Activated CD8-positive, alpha-beta memory T cell treated with anti-CD3 and anti-CD28 coated beads for 48 hours (primary cell): ENCODE results near the gene CCDC85B.
A peak's percentile ranks its signal among the peaks of the same experiment; 100 is the strongest.

ENCODE experiments used
- DNase-seq, 3 experiments: peaks; one replicate each; pipeline ENCODE4 v3.0.0-alpha.2; 2020; ENCODE audit warnings: low read depth in 2 of 3, low spot score in 2 of 3

The CCDC85B gene

GRCh38 chr11:65857500-65857852 lies 33.0 kb upstream of the CCDC85B start:
- DNase-seq = no peak

GRCh38 chr11:65857853-65858680 lies 32.4 kb upstream of the CCDC85B start, which contains the start of gene CFL1:
Gene CFL1 (minus strand): TSS chr11:65858180. CDS start chr11:65858099, 81 bp downstream.
- peak; percentile 77 to 97 (median 92) for DNase-seq

- no peak for DNase-seq
These were observed 31.8 kb upstream of the CCDC85B start for GRCh38 chr11:65858681-65859087.

GRCh38 chr11:65859095-65859811 lies 31.2 kb upstream of the CCDC85B start:
- peak; percentile 93 to 97 (median 96) for DNase-seq

- peak in 1 of 3 experiments; percentile 30 for DNase-seq
These were observed 30.6 kb upstream of the CCDC85B start for GRCh38 chr11:65859812-65860277.

GRCh38 chr11:65860278-65861164 lies 30.0 kb upstream of the CCDC85B start, which contains the start of gene MUS81:
Gene MUS81 (plus strand): TSS chr11:65860433. CDS start chr11:65860754, 321 bp downstream.
- peak; percentile 90 to 97 (median 93) for DNase-seq

GRCh38 chr11:65861165-65861505 lies 29.3 kb upstream of the CCDC85B start:
- DNase-seq = no peak

- no peak for DNase-seq
These were observed 28.8 kb upstream of the CCDC85B start for GRCh38 chr11:65861533-65862183.

GRCh38 chr11:65862191-65862735 lies 28.2 kb upstream of the CCDC85B start:
- no peak for DNase-seq

- no peak for DNase-seq
These were observed 27.3 kb upstream of the CCDC85B start for GRCh38 chr11:65862941-65863888.

GRCh38 chr11:65863889-65864705 lies 26.4 kb upstream of the CCDC85B start:
- no peak for DNase-seq

- no peak for DNase-seq
These were observed 25.6 kb upstream of the CCDC85B start for GRCh38 chr11:65864706-65865471.

GRCh38 chr11:65865550-65866172 lies 24.8 kb upstream of the CCDC85B start:
- DNase-seq = no peak

- no peak for DNase-seq
These were observed 23.8 kb upstream of the CCDC85B start for GRCh38 chr11:65866509-65867283.

GRCh38 chr11:65867284-65868071 lies 23.0 kb upstream of the CCDC85B start:
- no peak for DNase-seq
